Measurements from ENCODE around the gene S1PR4. TPM values are rescaled to one million over a fixed set of nuclear protein-coding genes. Genes with fewer than 3 reads are reported as not detected.
"Not testable (repeated sequence)": the region's sequence is repeated elsewhere in the genome, so short reads cannot be mapped to it uniquely, and the experiment has no call there.

S1PR4 gene
- total RNA-seq, 2 experiments from 2014 or later = 29.0 to 32.2 TPM

GRCh38 chr19:3201072-3201700 lies 22.6 kb downstream of the S1PR4 start:
- Mint-ChIP-seq H3K4me1 (no peaks in the 10 kb centered on the region), H3K27ac (no peak overlapping the region), H3K36me3 (ENCODE audit: low read depth) (peaks cover 2% of the 10 kb centered on the region), H3K9me3 (ENCODE audit: low read depth) (no peaks in the 10 kb centered on the region), H3K4me3 (no peak overlapping the region), H3K27me3 (no peaks in the 10 kb centered on the region)
- ATAC-seq = no peak
- POLR2A ChIA-PET = no interaction called here
- DNase-seq = no peak
- intact Hi-C loops (cut with DNase I, micrococcal nuclease) = no loop called here
- CTCF ChIA-PET = interaction anchor here (0.7 kb wide), 1 partner anchor 1348 kb away, joined by 3 read pairs; no protein-coding TSS in a partner anchor

- no peaks in the 10 kb centered on the region for H3K27me3 Mint-ChIP-seq
- ChIA-PET POLR2A (no interaction called here), CTCF (no interaction called here)
- H3K27ac Mint-ChIP-seq = no peak overlapping the region
- H3K4me1 Mint-ChIP-seq = no peaks in the 10 kb centered on the region
- intact Hi-C loops (cut with DNase I, micrococcal nuclease) = no loop called here
- ATAC-seq = no peak
- no peak overlapping the region for H3K4me3 Mint-ChIP-seq
- DNase-seq = no peak
- H3K36me3 Mint-ChIP-seq (ENCODE audit: low read depth) = peaks cover 2% of the 10 kb centered on the region
- H3K9me3 Mint-ChIP-seq (ENCODE audit: low read depth) = no peaks in the 10 kb centered on the region
These were observed 23.3 kb downstream of the S1PR4 start for GRCh38 chr19:3201911-3202310.

DNA sequence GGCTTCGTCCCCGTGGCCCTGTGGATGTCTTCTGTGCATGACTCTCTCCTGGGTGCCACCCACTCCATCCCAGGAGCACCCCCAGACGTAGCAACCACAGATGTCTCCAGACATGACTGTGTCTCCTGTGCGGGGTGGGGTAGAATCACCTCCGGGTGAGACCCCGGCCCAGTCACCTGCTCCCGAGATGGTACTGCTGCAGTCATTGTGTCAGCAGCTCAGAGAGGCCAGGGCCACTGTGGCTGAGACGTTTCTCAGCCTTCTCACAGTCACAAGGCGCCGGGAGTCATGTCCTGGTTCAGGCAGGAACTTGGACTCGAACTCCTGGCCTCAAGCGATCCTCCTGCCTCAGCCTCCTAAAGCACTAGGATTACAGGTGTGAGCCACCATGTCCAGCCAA lies 23.8 kb downstream of the S1PR4 start:
- Mint-ChIP-seq H3K4me1 (no peaks in the 10 kb centered on the region), H3K27ac (no peak overlapping the region), H3K4me3 (no peak overlapping the region), H3K36me3 (ENCODE audit: low read depth) (peaks cover 2% of the 10 kb centered on the region), H3K27me3 (no peaks in the 10 kb centered on the region), H3K9me3 (ENCODE audit: low read depth) (no peaks in the 10 kb centered on the region)
- no peak for ATAC-seq
- ChIA-PET POLR2A (no interaction called here), CTCF (no interaction called here)
- DNase-seq = no peak
- intact Hi-C loops (cut with DNase I, micrococcal nuclease) = no loop called here

- H3K27me3 Mint-ChIP-seq; intact Hi-C loops (cut with DNase I, micrococcal nuclease); H3K36me3 Mint-ChIP-seq (ENCODE audit: low read depth); H3K27ac Mint-ChIP-seq; H3K9me3 Mint-ChIP-seq (ENCODE audit: low read depth); DNase-seq; H3K4me3 Mint-ChIP-seq; POLR2A ChIA-PET; H3K4me1 Mint-ChIP-seq; ATAC-seq: not testable (repeated sequence)
- CTCF ChIA-PET = interaction anchor here (0.5 to 1.0 kb wide), 2 partner anchors 127 to 252 kb away, joined by 3 to 5 read pairs; no protein-coding TSS in a partner anchor
These were observed 24.3 kb downstream of the S1PR4 start for GRCh38 chr19:3202895-3203294.

DNA sequence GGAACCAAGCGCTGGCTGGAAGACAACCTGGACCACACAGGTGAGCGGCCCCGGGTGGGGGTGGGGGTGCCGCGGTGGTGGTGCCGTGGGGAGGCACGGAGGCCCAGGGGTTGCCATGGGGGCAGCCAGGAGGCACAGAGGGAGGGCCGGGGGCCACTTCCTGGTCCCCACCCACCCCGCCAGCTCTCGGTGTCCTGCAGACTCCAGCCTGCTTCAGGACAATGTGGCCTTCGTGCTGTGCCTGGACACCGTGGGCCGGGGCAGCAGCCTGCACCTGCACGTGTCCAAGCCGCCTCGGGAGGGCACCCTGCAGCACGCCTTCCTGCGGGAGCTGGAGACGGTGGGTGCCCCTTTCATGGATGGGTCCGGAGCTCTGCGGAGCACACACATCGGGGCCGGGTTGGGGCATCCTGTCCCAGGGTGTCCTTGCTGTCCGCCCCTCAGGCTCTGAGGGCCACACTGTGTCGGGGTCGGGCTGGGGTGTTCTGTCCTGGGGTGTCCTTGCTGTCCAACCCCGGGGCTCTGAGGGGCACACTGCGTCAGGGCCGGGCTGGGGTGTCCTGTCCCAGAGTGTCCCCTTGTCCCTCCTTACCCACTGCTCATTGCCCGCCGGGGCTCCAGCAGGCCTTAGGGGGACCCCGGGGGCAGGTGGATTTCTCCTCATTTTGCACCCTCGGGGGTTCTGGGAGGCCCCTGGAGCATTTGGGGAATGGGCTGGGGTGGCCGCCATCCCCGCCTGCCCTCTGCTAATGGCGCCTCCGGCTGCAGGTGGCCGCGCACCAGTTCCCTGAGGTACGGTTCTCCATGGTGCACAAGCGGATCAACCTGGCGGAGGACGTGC lies 25.5 kb downstream of the S1PR4 start:
- Mint-ChIP-seq H3K27ac (no peak overlapping the region), H3K27me3 (no peaks in the 10 kb centered on the region), H3K4me1 (no peaks in the 10 kb centered on the region), H3K36me3 (ENCODE audit: low read depth) (peaks cover 2% of the 10 kb centered on the region), H3K4me3 (no peak overlapping the region), H3K9me3 (ENCODE audit: low read depth) (no peaks in the 10 kb centered on the region)
- intact Hi-C loops (cut with DNase I, micrococcal nuclease) = no loop called here
- no peak for ATAC-seq
- ChIA-PET CTCF (interaction anchor here (1.0 kb wide), 1 partner anchor 129 kb away, joined by 5 read pairs; no protein-coding TSS in a partner anchor), POLR2A (no interaction called here)
- DNase-seq = no peak

DNA sequence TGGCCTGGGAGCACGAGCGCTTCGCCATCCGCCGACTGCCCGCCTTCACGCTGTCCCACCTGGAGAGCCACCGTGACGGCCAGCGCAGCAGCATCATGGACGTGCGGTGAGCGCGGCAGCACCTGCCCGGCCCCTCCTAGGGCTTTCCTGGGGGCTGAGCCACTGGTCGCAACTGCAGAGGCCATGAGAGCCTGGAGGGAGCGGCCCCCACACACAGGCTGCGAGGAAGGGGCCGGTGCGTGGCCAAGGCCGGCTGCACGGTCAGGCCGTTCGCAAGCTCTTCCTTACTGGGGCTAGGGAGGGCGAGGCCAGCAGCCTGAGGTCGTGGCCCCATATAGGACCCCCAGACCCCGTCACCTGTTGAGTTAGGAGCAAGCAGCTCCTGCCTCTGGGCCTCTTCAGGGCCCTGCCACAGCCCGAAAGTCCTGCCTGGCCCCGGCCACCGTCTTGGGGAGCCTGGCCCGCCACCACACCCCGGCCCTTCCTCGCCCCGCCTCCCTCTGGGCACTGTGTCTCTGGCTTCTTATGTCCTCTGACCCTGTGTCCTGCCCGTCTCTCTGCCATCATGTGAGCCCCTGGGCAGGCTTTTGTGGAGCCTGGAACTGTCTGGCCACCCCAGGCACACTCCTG lies 26.2 kb downstream of the S1PR4 start:
- no peaks in the 10 kb centered on the region for H3K4me1 Mint-ChIP-seq
- intact Hi-C loops (cut with DNase I, micrococcal nuclease) = no loop called here
- no peak overlapping the region for H3K27ac Mint-ChIP-seq
- H3K27me3 Mint-ChIP-seq = no peaks in the 10 kb centered on the region
- DNase-seq (no peak), ATAC-seq (no peak)
- ChIA-PET CTCF (no interaction called here), POLR2A (no interaction called here)
- H3K9me3 Mint-ChIP-seq (ENCODE audit: low read depth) = no peaks in the 10 kb centered on the region
- H3K36me3 Mint-ChIP-seq (ENCODE audit: low read depth) = peaks cover 7% of the 10 kb centered on the region
- no peak overlapping the region for H3K4me3 Mint-ChIP-seq

- Mint-ChIP-seq H3K9me3 (ENCODE audit: low read depth) (no peaks in the 10 kb centered on the region), H3K27ac (no peak overlapping the region), H3K36me3 (ENCODE audit: low read depth) (peaks cover 5% of the 10 kb centered on the region), H3K4me1 (no peaks in the 10 kb centered on the region), H3K4me3 (no peak overlapping the region), H3K27me3 (no peaks in the 10 kb centered on the region)
- CTCF ChIA-PET = interaction anchor here (0.6 to 0.9 kb wide), 2 partner anchors 11 to 132 kb away, joined by 3 to 4 read pairs; no protein-coding TSS in a partner anchor
- intact Hi-C loops (cut with DNase I, micrococcal nuclease) = no loop called here
- no peak for DNase-seq
- POLR2A ChIA-PET = no interaction called here
- no peak for ATAC-seq
These were observed 27.8 kb downstream of the S1PR4 start for GRCh38 chr19:3206216-3206953.

DNA sequence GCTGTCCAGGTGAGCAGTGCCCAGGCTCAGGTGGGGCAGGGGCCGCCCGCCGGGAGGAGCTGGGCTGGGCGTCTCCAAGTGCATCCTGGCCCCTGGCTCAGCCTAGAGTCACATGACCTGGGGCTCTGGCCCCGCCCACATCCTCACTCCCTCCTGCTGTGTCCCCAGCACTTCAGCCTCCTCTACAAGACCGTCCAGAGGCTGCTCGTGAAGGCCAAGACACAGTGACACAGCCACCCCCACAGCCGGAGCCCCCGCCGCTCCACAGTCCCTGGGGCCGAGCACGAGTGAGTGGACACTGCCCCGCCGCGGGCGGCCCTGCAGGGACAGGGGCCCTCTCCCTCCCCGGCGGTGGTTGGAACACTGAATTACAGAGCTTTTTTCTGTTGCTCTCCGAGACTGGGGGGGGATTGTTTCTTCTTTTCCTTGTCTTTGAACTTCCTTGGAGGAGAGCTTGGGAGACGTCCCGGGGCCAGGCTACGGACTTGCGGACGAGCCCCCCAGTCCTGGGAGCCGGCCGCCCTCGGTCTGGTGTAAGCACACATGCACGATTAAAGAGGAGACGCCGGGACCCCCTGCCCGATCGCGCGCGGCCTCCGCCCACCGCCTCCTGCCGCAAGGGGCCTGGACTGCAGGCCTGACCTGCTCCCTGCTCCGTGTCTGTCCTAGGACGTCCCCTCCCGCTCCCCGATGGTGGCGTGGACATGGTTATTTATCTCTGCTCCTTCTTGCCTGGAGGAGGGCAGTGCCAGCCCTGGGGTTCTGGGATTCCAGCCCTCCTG lies 29.1 kb downstream of the S1PR4 start:
- ChIA-PET POLR2A (no interaction called here), CTCF (interaction anchor here (0.6 kb wide), 1 partner anchor 135 kb away, joined by 3 read pairs; no protein-coding TSS in a partner anchor)
- Mint-ChIP-seq H3K36me3 (ENCODE audit: low read depth) (peaks cover 5% of the 10 kb centered on the region), H3K4me3 (no peak overlapping the region), H3K27me3 (no peaks in the 10 kb centered on the region), H3K27ac (no peak overlapping the region), H3K4me1 (no peaks in the 10 kb centered on the region), H3K9me3 (ENCODE audit: low read depth) (no peaks in the 10 kb centered on the region)
- no peak for ATAC-seq
- intact Hi-C loops (cut with DNase I, micrococcal nuclease) = no loop called here
- DNase-seq = no peak

GRCh38 chr19:3208317-3209207 lies 30.0 kb downstream of the S1PR4 start:
- H3K36me3 Mint-ChIP-seq (ENCODE audit: low read depth) = peaks cover 5% of the 10 kb centered on the region
- no peaks in the 10 kb centered on the region for H3K27me3 Mint-ChIP-seq
- DNase-seq (no peak), ATAC-seq (no peak)
- ChIA-PET POLR2A (interaction anchor here (0.5 kb wide), 1 partner anchor 82 kb away, joined by 13 read pairs; no protein-coding TSS in a partner anchor), CTCF (interaction anchor here (0.6 kb wide), 1 partner anchor 136 kb away, joined by 3 read pairs; no protein-coding TSS in a partner anchor)
- no peaks in the 10 kb centered on the region for H3K4me1 Mint-ChIP-seq
- intact Hi-C loops (cut with DNase I, micrococcal nuclease) = no loop called here
- no peak overlapping the region for H3K4me3 Mint-ChIP-seq
- no peaks in the 10 kb centered on the region for H3K9me3 Mint-ChIP-seq (ENCODE audit: low read depth)
- no peak overlapping the region for H3K27ac Mint-ChIP-seq
